Activated CD4-positive, alpha-beta memory T cell treated with anti-CD3 and anti-CD28 coated beads for 36 hours (primary cell): ENCODE results near the gene LTO1. TPM values are rescaled to one million over a fixed set of nuclear protein-coding genes. Genes with fewer than 3 reads are reported as not detected.

Experiments used
- CTCF ChIA-PET: fragments of 350-600 bp; sonication (Branson Sonifier 250); formaldehyde crosslinking; loops from one replicate; lab custom pipeline; 2021; ENCODE audit warnings: antibody characterized with exemption, inconsistent platforms; lab: Charles Lee
- POLR2A ChIA-PET: fragments of 350-600 bp; sonication (Branson Sonifier 250); formaldehyde crosslinking; loops from one replicate; lab custom pipeline; 2021; ENCODE audit warnings: antibody characterized with exemption; lab: Charles Lee
- DNase-seq: peaks from one replicate; pipeline ENCODE4 v3.0.0-alpha.2; 2020
- H3K27ac Mint-ChIP-seq: one replicate; pipeline ENCODE4 v1.8.0; 2021; ENCODE audit warnings: mixed read lengths
- H3K27me3 Mint-ChIP-seq: one replicate; pipeline ENCODE4 v1.8.0; 2021; ENCODE audit warnings: mixed read lengths
- H3K36me3 Mint-ChIP-seq: one replicate; pipeline ENCODE4 v1.8.0; 2021; ENCODE audit warnings: mixed read lengths
- H3K4me1 Mint-ChIP-seq: one replicate; pipeline ENCODE4 v1.8.0; 2021; ENCODE audit warnings: low read depth, mixed read lengths
- H3K4me3 Mint-ChIP-seq: one replicate; pipeline ENCODE4 v1.8.0; 2021; ENCODE audit warnings: mild to moderate bottlenecking, mixed read lengths
- H3K9me3 Mint-ChIP-seq: one replicate; pipeline ENCODE4 v1.8.0; 2021; ENCODE audit warnings: mixed read lengths
- intact Hi-C: fragments of 100-400 bp; cut with micrococcal nuclease; formaldehyde crosslinking; loops from one replicate; pipeline ENCODE4 v1.15.1; 2023
- total RNA-seq, 2 experiments: library from RNA; stranded (reverse); gene quantifications; one replicate each; pipeline ENCODE4 v1.2.3, GENCODE V29; 2021

LTO1 gene, protein sequence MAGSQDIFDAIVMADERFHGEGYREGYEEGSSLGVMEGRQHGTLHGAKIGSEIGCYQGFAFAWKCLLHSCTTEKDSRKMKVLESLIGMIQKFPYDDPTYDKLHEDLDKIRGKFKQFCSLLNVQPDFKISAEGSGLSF
- 10 to 100 TPM; 16.3 to 16.7 TPM for total RNA-seq

DNA sequence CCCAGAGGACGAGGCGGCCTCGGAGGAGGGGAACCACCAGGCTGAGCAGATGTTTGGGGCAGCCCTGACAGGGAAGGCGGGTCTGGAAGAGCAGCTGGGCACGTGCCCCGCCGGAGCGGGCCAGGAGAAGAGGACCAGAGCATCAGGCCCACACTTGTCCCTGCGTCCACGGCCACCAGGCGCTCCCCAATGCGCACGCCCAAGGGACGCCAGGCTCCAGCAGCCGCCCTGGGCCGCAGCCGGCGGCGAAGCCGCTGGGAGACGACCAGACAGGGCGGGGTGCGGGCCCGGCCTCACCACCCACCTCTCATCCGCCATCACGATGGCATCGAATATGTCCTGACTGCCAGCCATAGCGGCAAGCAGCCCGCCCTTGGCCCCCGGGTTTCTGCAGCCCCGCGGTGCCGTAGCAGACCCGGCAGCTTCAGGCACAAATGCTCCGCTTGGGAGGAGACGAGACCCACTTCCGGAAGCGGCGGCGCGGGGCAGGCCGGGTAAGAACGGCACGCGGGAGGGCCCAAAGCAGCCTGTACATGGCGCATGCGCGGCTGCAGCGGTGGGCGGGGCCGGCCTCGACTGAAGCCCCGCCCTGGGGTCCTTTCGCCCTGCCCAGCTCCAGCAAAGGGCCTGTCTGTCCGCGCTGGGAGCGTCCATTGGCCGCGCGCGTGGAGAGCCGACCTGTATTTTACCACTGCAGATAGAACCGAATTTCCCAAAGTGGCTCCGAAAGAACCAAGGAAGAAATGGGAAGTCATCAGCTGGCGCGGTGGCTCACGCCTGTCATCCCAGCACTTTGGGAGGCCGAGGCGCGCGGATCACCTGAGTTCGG, at the start of gene LTO1:
LTO1 (minus strand) TSS at position 468 of the 829 bp plus-strand sequence; CDS start at position 354, 114 bp downstream.
- Mint-ChIP-seq H3K36me3 (peaks cover 11% of the 10 kb centered on the region), H3K4me3 (peak within 1 kb of the TSS; percentile 90), H3K9me3 (no peaks in the 10 kb centered on the region), H3K4me1 (peaks cover 25% of the 10 kb centered on the region), H3K27ac (peak within 1 kb of the TSS; percentile 76), H3K27me3 (peaks cover 2% of the 10 kb centered on the region)
- intact Hi-C loops, result no loop called here
- POLR2A ChIA-PET, result interaction anchor here (1.4 kb wide), 2 partner anchors 232 to 528 kb away, joined by 3 to 7 read pairs; partner anchors contain the start of gene FADD
- DNase-seq, result peak; percentile 96
- CTCF ChIA-PET, result interaction anchor here (0.6 to 2.9 kb wide), 8 partner anchors 11 to 573 kb away, joined by 3 to 11 read pairs (median 4); no protein-coding TSS in a partner anchor

DNA sequence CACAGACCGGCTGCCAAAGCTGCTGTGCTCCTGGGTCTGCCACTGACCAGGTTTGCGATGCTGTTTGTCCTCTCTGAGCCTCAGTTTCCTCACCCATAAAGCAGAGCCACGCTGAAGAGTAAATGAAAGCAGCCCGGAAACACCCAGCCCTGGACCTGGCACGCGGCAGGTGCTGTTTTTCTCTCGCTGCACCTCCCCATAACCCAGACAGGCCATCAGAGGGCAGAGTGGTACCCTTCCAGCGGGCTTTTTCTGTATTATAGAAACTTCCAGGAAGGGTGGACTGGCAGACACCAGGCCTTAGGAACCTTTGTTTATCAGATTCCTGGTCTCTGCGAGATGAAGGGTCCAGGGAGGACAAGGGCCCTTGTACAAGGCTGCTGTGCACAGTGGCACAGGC, 46.6 kb upstream of the LTO1 start:
- H3K4me1 Mint-ChIP-seq, result no peaks in the 10 kb centered on the region
- no peaks in the 10 kb centered on the region for H3K9me3 Mint-ChIP-seq
- H3K27ac Mint-ChIP-seq, result no peak overlapping the region
- intact Hi-C loops, result no loop called here
- H3K4me3 Mint-ChIP-seq, result no peak overlapping the region
- POLR2A ChIA-PET, result no interaction called here
- CTCF ChIA-PET, result no interaction called here
- no peaks in the 10 kb centered on the region for H3K36me3 Mint-ChIP-seq
- no peak for DNase-seq
- H3K27me3 Mint-ChIP-seq, result peaks cover 57% of the 10 kb centered on the region

DNA sequence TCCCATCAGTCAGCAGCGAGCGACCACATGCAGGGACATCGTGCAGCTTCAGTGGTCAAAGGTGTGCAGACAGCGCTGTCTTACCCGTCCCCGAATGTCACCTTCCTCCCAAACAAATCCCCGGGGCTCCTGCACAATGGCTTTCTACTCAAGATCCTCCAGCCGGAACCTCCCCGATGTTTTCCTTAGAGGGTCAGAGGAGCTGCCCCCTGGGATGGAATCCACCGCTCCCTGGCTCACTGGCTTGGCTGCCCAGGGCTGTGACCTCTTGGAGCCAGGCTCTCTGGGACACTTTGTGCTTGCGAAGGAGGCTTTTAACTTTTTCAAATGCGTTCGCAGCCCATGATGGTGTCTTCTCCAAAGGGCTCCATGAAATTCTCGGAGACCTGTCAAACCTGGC, 46.0 kb upstream of the LTO1 start:
- intact Hi-C loops, result no loop called here
- Mint-ChIP-seq H3K4me3 (no peak overlapping the region), H3K9me3 (no peaks in the 10 kb centered on the region), H3K36me3 (no peaks in the 10 kb centered on the region), H3K4me1 (no peaks in the 10 kb centered on the region), H3K27me3 (peaks cover 54% of the 10 kb centered on the region), H3K27ac (no peak overlapping the region)
- CTCF ChIA-PET, result no interaction called here
- DNase-seq, result no peak
- POLR2A ChIA-PET, result no interaction called here

DNA sequence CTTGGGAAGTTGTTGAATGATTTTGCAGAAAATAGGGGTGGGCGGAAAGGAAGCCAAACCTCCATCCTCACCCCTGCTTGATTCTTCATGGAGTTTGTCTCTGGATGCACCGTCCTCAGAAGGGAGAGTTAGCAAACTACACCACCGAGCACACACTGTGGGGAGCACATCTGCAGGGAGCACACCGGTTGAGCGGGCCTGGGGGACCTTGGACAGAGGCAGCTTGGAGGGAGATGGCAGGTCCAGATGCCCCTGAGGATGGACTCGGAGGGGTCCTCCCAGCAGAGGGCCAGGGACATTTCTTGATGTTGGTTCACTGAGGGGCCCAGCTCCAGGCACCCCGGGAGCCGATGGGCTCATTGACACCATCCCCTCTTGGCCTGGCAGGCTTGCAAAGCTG, 43.8 kb upstream of the LTO1 start:
- no peaks in the 10 kb centered on the region for H3K36me3 Mint-ChIP-seq
- H3K27ac Mint-ChIP-seq, result no peak overlapping the region
- ChIA-PET CTCF (interaction anchor here (0.7 to 1.2 kb wide), 3 partner anchors 11 to 1544 kb away, joined by 3 read pairs; no protein-coding TSS in a partner anchor), POLR2A (no interaction called here)
- intact Hi-C loops, result no loop called here
- no peak for DNase-seq
- H3K9me3 Mint-ChIP-seq, result no peaks in the 10 kb centered on the region
- no peak overlapping the region for H3K4me3 Mint-ChIP-seq
- H3K27me3 Mint-ChIP-seq, result peaks cover 39% of the 10 kb centered on the region
- no peaks in the 10 kb centered on the region for H3K4me1 Mint-ChIP-seq

DNA sequence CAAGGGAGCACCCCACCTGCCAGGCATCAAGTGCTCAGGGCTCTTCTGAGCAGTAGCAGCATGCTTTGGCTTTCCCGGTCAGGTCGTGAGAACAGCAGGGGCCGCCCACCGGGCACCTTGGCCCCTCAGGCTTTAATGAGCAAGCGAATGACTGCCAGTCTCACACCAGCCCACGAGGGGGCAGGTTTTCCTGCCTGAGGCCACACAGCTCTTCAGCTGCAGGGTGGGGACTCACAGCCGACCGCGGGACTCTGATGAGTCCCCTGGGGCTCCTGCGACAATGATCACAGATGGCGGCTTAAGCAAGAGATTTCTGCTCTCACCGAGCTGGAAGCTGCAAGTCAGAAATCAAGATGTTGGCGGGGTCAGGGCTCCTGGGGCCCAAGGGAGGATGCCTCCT, 43.0 kb upstream of the LTO1 start:
- peak; percentile 22 for DNase-seq
- H3K4me3 Mint-ChIP-seq, result no peak overlapping the region
- no peaks in the 10 kb centered on the region for H3K4me1 Mint-ChIP-seq
- ChIA-PET CTCF (interaction anchor here (1.0 to 1.2 kb wide), 2 partner anchors 10 to 22 kb away, joined by 3 read pairs; no protein-coding TSS in a partner anchor), POLR2A (no interaction called here)
- H3K27me3 Mint-ChIP-seq, result peaks cover 34% of the 10 kb centered on the region
- no peaks in the 10 kb centered on the region for H3K9me3 Mint-ChIP-seq
- no peak overlapping the region for H3K27ac Mint-ChIP-seq
- intact Hi-C loops, result no loop called here
- H3K36me3 Mint-ChIP-seq, result no peaks in the 10 kb centered on the region

DNA sequence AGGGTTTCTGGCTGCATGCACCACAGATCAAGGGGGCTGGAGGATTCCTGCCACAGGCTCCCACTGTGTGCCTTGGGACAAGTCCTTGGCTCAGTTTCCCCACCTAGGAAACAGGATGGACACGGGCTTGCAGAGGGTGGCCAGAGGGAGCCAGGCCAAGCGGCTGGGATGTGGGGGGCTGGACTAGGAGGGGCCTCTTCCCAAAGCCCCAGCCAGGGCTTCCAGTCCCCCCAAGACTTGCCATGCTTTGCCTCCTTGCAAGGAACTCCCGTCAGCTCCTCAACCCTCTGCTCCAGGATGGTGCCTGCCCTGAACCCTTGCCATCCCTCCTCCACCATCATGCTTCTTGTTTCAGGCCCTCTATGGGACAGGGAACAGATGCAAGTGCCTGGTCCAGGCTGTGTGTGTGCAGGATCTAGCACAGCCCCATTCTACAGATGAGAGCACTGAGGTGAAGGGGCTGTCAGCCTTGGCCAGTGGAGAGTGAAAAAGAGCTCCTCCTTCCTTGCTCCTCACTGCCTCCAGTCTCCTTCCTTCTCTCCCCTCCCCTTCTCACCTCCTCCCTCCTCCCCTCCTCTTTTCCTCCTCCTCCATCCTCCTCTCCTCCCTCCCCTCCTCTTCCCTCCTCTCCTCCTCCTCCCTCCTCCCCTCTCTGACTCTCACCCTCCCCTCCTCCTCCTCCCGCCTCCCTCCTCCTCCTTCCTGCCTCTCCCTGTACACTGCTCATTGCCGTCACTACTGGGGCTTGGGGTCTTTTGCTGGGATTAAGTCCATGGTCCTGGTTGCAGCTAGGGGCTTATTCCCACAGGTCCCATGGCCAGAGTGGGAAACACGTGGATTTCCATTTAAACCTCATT, 42.0 kb upstream of the LTO1 start:
- no peak overlapping the region for H3K4me3 Mint-ChIP-seq
- POLR2A ChIA-PET, result no interaction called here
- no peaks in the 10 kb centered on the region for H3K36me3 Mint-ChIP-seq
- H3K27me3 Mint-ChIP-seq, result peaks cover 28% of the 10 kb centered on the region
- H3K27ac Mint-ChIP-seq, result no peak overlapping the region
- intact Hi-C loops, result no loop called here
- H3K4me1 Mint-ChIP-seq, result peaks cover 3% of the 10 kb centered on the region
- H3K9me3 Mint-ChIP-seq, result no peaks in the 10 kb centered on the region
- DNase-seq, result no peak
- CTCF ChIA-PET, result no interaction called here

DNA sequence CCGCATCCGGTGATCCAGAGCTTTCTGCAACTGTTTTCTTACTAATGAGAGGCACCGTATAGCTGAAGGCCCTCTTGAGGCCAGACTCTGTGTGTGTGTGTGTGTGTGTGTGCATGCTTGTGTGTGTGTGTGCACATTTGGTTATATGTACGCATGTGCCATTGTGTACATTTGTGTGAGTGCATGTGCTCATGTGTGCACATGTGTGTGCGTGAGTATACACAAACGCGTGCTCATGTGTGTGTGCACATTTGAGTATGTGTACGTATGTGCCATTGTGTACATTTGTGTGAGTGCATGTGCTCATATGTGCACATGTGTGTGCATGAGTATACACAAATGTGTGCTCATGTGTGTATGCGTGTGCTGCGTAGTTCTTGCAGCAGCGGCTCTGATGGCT, 40.9 kb upstream of the LTO1 start:
- Mint-ChIP-seq H3K27me3 (peaks cover 29% of the 10 kb centered on the region), H3K36me3 (no peaks in the 10 kb centered on the region), H3K4me3 (no peak overlapping the region), H3K9me3 (no peaks in the 10 kb centered on the region), H3K4me1 (peaks cover 9% of the 10 kb centered on the region), H3K27ac (no peak overlapping the region)
- POLR2A ChIA-PET, result no interaction called here
- CTCF ChIA-PET, result no interaction called here
- no peak for DNase-seq
- intact Hi-C loops, result no loop called here

DNA sequence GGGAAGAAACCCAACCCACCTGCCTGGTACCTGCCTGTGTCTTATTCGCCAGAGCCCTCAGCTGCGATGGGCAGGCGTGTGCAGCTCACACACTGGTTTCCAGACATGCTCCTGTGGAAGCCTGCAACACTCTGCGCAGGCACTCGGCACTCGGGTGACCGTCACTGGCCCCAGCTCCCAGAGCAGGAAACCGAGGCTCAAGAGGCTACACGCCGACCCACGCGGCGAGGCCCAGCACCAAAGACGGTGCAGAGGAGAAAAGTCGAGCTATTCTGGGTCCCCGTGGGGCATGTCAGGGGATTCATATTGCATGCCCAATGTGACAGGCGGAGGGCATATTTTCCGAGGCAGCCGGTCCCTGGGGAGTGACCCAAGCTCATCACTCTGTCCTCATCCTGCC, 40.3 kb upstream of the LTO1 start:
- Mint-ChIP-seq H3K36me3 (no peaks in the 10 kb centered on the region), H3K27me3 (peaks cover 25% of the 10 kb centered on the region), H3K27ac (no peak overlapping the region), H3K4me3 (no peak overlapping the region), H3K9me3 (no peaks in the 10 kb centered on the region), H3K4me1 (peaks cover 9% of the 10 kb centered on the region)
- intact Hi-C loops, result no loop called here
- ChIA-PET POLR2A (no interaction called here), CTCF (no interaction called here)
- DNase-seq, result no peak

DNA sequence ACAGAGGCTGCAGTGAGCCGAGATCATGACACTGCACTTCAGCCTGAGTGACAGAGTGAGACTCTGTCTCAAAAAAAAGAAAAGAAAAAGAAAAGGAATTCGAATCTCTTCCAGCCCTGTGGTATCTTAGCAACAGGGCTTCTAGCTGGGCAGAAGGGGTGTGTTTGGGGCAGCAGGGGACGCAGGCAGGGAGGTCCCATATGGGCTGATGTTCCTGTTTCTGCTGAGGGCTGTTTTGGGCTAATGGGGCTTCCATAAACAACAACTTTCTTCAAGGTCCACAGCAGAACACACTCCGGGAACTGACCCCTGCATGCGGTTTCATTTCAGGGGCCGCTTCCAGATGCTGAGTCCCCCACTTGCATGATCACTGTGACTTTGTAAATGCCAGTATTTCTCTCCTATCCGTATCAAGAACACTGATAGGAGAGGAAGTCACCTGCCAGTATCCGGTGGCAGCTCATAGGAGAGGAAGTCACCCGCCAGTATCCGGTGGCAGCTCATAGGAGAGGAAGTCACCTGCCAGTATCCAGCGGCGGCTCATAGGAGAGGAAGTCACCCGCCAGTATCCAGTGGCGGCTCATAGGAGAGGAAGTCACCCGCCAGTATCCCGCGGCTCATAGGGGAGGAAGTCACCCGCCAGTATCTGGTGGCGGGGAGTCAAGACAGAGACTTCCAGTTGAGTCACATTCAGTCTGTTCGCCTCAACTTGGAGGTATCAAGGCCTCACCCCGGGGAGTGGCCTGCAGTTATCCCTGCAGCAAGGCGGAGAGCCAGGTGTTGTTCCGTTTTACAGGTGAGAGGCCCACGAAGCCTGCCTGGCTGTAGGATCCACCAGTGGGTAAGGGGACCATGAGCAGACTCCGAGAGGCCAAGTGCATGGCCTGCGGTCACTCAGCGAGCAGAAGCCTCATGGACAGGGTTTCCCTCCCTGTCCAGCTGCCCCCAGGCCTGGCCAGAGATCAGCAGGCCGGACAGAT, 37.0 kb upstream of the LTO1 start:
- H3K36me3 Mint-ChIP-seq, result no peaks in the 10 kb centered on the region
- peaks cover 9% of the 10 kb centered on the region for H3K4me1 Mint-ChIP-seq
- POLR2A ChIA-PET, result no interaction called here
- DNase-seq, result peak; percentile 49
- no peak overlapping the region for H3K4me3 Mint-ChIP-seq
- H3K27ac Mint-ChIP-seq, result no peak overlapping the region
- CTCF ChIA-PET, result no interaction called here
- intact Hi-C loops, result no loop called here
- peaks cover 6% of the 10 kb centered on the region for H3K27me3 Mint-ChIP-seq
- H3K9me3 Mint-ChIP-seq, result no peaks in the 10 kb centered on the region

DNA sequence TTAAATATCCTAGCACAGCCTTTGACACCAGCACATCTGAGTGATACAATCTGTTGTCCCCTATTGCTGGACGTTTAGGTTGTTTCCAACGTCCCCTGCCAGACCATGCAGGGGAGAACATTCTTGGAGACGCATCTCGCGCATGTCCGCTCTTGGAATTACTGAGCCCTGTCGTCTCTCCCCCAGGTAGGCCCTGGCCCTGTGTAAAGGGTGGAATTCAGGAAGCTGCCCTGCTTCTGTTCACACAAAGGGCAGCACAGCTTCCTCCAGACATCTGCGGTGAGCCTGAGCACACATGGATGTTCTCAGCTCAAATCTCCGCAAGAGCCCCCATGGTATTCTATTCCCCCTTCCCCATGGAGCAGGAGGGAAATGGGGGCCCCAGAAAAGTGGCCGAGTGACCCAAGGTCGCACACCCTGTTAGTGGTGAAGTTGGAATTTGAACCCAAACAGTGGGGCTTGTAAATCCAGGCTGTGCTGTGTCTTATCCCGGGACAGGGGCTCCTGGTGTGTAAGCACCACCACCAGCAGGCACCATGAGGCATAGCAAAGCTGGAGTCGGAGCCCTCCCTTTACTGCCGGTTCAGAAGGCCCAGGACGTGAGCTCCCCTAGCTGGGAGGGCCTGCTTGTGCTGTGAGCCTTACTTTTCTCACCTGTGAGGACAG, 33.7 kb upstream of the LTO1 start:
- CTCF ChIA-PET, result interaction anchor here (0.6 to 1.2 kb wide), 2 partner anchors 133 to 480 kb away, joined by 4 read pairs; no protein-coding TSS in a partner anchor
- Mint-ChIP-seq H3K9me3 (no peaks in the 10 kb centered on the region), H3K4me3 (no peak overlapping the region), H3K27me3 (peaks cover 24% of the 10 kb centered on the region), H3K36me3 (no peaks in the 10 kb centered on the region), H3K27ac (no peak overlapping the region), H3K4me1 (peaks cover 16% of the 10 kb centered on the region)
- POLR2A ChIA-PET, result no interaction called here
- no peak for DNase-seq
- intact Hi-C loops, result loop anchor here (5.0 to 10.0 kb wide), 2 partner anchors 106 to 178 kb away; partner anchors contain the start of gene FGF3
